HG03060 (cell line): ENCODE data around the gene NOP10.

Experiments
- ATAC-seq: cut with Tn5 transposase; IDR thresholded peaks from one replicate; pipeline ENCODE4 v1.9.1; 2021; ENCODE audit warnings: low read depth, moderate number of reproducible peaks; ENCODE audit not compliant: unreplicated experiment

The NOP10 gene

GRCh38 chr15:34334672-34335071, 8.3 kb downstream of the NOP10 start:
- ATAC-seq, result no peak

GRCh38 chr15:34332553-34333120, 10.3 kb downstream of the NOP10 start:
- ATAC-seq, result no peak

DNA sequence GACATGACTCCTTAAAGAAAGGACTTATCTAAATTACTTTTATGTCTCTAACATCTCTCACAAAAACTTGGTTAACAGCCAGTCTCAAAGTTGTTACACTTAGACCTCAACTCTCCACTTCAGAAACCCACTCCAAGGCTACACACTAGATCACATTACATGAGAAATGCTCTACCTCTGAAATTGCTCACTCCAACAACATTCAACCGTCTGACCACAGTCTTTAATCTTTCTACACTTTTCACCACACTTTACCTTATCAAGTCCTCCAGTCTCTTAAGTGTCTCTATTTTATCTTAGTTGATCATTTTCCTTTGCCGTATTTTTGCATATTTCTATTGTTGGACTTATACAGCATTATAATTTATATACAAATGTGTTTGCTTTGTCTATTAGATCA, 11.1 kb downstream of the NOP10 start:
- ATAC-seq, result no peak

- ATAC-seq, result no peak
Observed at GRCh38 chr15:34330279-34330678, 12.7 kb downstream of the NOP10 start.

DNA sequence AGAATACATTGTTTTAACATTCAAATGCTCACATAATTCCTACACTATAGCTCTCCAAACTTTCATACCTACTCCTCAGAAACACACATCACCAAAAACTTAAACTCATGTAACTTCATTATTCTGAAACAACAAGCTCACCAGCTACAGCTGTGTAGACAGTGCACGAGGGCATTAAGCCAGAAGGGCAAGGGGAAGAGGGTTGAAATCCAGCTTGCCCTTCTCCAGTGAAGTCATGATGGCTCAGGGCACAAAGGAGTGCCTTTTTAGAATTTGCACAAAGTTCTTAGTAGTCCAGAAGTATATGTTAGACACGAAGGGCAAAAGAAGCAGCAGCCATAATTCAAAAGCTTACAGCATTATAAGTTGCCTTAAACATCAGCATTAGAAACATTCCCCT, 13.9 kb downstream of the NOP10 start:
- no peak for ATAC-seq

DNA sequence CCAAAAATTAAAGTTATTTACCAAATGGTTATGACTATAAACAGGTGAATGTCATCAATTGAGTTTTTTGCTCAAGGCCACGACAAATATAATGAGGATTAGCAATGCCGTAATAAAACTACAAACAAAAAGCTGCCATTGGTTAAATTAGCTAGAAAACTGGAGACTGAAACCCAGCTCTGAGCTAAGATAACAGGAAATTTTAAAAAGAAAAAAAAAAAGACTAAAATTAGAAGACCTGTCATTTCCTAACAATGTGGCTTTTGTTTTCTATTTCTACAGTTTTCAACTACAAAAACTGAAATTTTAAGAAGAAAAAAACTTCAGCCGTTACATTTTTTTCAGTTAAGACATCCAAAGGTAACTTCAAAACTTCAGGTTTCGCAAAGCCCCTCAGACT, 15.0 kb downstream of the NOP10 start:
- no peak for ATAC-seq

DNA sequence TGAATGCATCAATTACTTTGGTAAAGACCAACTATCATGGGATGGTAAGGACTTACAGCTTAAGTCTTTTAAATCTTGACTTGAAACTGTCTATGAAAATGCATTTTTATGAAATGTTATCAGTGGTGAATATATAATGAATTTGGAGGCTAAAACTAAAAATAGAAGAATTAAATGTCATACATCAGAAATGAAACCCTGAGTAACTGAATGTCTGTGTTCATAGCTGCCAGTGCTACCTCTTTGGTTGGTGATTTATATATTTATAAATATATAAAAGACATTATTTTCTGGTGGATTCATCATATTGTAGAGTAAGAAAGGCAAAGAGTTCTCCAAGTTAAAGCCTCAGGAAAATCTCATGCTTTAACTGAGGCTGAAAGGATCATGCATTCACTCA, 17.6 kb downstream of the NOP10 start:
- ATAC-seq, result no peak

DNA sequence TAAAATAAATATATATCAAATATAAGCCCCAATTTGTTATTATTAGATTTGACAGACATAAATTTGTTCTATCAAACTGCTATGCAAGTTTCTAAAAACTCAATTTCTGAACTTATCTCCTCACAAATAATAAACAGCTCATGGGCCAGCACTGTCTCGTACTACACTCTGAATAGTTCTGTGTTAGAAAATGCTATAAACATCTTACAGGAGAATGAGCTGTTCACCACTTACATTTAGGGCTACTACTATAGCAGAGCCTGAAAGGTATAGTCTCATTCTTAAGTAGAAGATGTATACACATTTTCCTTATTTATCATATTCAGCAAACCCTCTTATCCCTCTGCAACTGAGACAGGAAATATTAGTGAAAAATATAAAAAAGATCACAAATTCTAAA, 18.0 kb downstream of the NOP10 start:
- no peak for ATAC-seq

DNA sequence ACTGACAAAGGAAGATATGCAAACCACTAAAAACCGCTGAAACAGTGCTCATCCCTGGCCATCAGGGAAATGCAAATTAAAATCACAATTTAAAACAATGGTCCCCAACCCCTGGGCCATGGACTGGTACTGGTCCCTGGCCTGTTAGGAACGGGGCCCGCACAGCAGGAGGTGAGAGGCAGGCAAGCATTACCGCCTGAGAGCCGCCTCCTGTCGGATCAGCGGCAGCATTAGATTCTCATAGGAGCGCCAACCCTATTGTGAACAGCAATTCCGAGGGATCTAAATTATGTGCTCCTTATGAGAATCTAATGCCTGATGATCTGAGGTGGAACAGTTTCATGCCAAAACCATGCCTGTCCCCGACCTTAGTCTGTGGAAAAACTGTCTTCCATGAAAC, 19.7 kb downstream of the NOP10 start:
- ATAC-seq, result no peak

DNA sequence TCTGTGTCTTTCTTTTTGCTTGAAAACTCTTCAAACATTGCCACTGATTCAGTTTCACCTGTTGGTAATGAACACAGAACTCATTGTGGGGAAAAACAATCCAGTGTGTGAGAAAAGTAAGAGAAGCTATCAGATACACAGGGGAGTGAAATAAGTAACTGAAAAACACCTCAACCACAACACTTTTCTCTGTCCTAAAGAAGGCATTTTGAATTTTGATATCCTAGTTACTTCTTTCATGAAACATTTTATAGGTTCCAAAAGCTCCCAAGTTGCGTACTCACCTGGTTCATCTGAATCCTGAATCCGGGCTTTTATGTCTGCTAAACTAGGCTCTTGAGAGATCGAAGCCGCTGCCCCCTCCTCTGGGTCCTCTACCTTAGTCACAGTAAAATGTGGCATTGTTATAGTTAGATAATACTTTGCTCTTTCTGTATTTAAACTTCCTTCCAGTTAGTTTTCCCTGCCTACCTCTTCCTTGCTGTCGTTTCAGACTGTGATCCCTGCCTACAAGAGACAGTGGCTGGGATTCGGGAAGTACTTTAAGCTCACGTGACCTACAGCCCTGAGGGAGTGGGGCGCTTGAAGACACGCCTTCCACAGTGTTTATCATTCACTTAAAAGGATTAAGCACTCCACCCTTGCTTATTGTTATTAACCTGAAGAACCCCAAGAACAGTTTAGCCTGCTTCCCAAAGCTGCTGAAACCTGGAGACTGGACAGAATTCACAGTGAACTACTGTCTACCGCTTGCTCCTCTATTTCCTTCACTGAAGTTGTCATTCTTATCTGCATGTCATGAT, 24.5 kb downstream of the NOP10 start:
- ATAC-seq, result no peak

GRCh38 chr15:34314491-34315490, 28.1 kb downstream of the NOP10 start:
- ATAC-seq, result no peak

- no peak for ATAC-seq
Observed at GRCh38 chr15:34311563-34311962, 31.4 kb downstream of the NOP10 start.

GRCh38 chr15:34304613-34305012, 38.3 kb downstream of the NOP10 start:
- ATAC-seq, result no peak

DNA sequence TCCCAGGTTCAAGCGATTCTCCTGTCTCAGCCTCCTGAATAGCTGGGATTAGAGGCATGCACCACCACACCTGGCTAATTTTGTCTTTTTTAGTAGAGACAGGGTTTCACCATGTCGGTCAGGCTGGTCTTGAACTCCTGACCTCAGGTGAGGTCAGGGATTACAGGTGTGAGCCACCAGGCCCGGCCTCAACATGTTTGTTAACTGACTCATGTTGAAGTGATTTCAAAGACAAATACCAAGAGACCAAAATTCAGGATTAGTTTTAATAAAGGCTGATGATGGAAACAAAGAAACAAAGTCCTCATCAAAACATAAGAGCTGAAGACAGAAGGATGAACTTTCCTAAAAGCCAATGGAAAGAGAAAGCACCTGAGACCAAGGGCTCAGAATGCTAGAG, 41.9 kb downstream of the NOP10 start:
- no peak for ATAC-seq

GRCh38 chr15:34297059-34297458, 45.9 kb downstream of the NOP10 start:
- no peak for ATAC-seq

- no peak for ATAC-seq
Observed at GRCh38 chr15:34292621-34293020, 50.3 kb downstream of the NOP10 start.
